ENCODE measurements around the gene SIRT2.

The SIRT2 gene

GRCh38 chr19:38920602-38921419 lies 21.4 kb upstream of the SIRT2 start:
- DNase-seq (ENCODE audit: low read depth), result no peak

DNA sequence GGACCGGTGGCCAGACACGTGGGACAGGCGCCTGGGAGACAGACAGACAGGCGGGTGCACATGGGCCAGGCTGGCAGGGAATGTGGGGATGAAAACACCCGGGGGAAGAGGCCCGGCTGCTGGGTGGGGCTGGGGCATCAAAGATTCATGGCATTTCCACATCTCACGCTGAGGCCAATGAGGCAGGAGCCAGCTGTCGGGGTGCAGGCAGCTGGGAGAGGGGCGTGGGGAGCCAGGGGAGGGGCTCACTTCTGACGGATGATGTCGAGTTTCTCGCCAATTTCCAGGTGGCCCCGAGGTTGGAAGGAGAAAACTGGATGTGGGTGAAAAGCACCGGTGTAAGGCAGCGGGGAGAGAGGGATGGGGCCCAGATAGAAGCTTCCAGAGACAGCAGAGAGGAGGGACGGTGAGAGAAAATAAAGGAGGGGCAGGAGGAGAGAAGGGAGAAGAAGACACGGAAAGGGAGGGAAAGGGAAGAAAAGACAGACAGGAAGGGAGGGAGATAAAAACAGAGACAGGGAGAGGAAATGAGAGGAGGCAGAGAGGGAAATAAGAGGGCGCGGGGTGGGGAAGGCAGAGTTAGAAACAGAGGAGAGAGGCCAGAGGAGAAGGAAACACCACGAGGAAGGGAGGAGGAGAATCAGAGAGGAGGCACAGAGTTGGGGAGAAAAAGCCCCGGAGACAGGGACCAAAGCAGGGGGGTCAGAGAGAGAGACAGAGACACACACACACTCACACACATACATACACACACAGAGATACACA lies 20.6 kb upstream of the SIRT2 start:
- DNase-seq (ENCODE audit: low read depth), result no peak

GRCh38 chr19:38918526-38918925 lies 19.1 kb upstream of the SIRT2 start:
- DNase-seq (ENCODE audit: low read depth), result no peak

GRCh38 chr19:38917921-38918491 lies 18.6 kb upstream of the SIRT2 start:
- no peak for DNase-seq (ENCODE audit: low read depth)

GRCh38 chr19:38917516-38917915 lies 18.1 kb upstream of the SIRT2 start:
- DNase-seq (ENCODE audit: low read depth), result no peak

GRCh38 chr19:38915329-38916321 lies 16.2 kb upstream of the SIRT2 start:
- DNase-seq (ENCODE audit: low read depth), result no peak

DNA sequence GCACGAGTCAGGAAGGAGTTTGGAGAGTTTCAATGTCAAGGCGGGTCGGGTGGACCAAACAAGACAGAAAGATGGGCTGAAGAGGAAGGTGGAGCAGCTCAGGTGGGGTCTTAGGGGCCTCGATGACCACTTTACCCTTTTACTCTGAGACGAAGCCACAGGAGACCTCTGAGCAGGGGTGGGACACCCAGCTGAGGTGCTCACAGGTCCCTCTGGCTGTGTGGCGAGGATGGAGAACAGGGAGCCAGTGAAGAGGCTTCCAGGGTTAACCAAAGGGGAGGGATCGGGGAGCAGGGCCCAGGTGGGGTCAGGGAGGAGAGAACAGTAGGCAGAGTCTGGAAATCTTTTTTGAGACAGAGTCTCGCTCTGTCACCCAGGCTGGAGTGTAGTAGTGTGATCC lies 14.5 kb upstream of the SIRT2 start:
- no peak for DNase-seq (ENCODE audit: low read depth)

GRCh38 chr19:38912600-38913514 lies 13.4 kb upstream of the SIRT2 start:
- DNase-seq (ENCODE audit: low read depth), result no peak

DNA sequence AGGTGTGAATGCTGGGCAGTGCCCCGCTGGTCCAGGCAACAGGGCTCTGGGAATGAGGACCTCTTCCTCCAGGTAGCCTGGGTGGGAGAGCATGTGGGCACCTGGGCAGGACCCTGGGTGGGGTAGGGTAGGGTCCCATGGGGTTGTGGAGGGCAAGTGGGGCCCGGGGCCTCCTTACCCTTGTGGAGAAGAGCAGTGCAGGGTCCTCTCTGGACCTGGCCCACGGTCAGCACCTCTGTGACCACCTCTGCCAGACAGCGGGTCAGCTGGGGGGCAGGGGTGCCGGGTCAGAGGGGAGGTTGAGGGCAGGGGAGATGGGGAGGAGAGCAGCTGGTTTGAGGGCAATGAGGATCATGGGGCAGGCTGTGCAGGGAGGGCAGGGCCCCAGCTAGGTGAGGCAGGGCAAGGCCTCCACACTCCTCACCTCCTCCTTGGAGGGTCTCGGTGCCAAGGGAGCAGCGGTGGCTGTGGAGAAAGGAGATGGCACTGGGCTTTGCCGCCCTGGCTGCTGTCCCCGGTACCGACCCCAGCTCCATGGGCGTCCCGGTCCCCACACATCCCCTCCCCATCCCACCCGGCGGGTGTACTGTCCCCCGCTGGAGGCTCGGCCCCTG lies 12.1 kb upstream of the SIRT2 start:
- DNase-seq (ENCODE audit: low read depth), result no peak

DNA sequence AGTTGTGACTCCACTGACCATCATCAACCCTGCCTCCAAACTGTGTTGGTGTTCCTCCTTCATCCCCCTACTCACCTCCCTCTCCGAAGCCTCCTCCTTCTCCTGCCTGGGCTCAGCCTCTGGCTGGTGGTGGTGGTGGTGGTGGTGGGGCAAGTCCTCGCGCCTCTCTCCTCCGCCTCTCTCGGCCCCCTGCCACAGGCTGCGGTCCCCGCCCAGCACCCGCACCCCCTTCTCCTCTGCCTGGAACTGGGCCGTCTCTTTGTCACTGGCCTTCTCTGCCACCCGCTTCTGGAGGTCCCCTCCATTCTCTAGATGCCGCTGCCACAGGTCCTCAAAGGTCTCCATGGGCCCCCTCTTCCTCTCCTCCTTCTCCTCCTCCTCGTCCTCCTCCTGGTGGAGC lies 11.1 kb upstream of the SIRT2 start:
- no peak for DNase-seq (ENCODE audit: low read depth)

DNA sequence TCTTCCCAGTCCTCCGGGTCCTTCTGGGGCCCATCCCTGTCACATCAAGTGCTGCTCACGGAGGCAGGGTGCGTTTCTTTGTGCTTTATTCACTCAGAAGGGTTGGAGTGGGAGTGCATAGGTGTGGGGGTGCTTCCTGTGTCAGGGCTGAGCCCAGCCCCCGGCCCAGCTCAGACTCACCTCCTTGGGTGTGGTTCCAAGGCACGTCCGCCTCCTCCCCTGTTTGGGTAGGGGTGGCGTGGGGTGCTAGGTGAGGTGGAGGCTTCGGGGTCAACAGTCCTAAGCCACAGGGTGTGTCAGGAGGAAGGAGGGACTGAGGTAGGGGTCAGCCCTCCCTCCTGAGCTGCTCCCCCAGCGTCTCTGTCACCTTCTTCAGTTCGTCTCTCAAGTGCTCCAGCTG lies 9.5 kb upstream of the SIRT2 start:
- DNase-seq (ENCODE audit: low read depth), result no peak

- no peak for DNase-seq (ENCODE audit: low read depth)
Measured at GRCh38 chr19:38907670-38908069, 8.3 kb upstream of the SIRT2 start.

GRCh38 chr19:38907227-38907626 lies 7.8 kb upstream of the SIRT2 start:
- DNase-seq (ENCODE audit: low read depth), result no peak

DNA sequence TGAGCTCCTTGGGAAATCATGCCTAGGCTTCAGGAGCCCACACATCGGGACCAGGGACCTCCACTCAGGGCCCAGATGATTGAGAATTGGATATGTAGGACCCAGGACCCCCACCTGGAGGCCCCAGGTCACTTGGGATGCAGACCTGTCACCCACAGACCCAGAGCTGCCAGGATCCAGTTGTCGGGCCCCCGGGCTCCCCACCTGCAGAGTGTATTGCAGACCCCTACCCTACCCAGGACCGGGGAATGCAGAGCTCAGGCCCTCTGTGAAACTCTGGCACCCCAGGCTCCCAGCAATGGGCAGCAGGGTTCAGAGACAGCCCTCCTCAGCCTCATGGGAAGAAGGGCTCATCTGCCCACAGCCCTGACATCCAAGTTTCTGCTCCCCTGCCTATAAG lies 6.2 kb upstream of the SIRT2 start:
- no peak for DNase-seq (ENCODE audit: low read depth)

GRCh38 chr19:38904581-38905539 lies 5.4 kb upstream of the SIRT2 start:
- DNase-seq (ENCODE audit: low read depth), result no peak

DNA sequence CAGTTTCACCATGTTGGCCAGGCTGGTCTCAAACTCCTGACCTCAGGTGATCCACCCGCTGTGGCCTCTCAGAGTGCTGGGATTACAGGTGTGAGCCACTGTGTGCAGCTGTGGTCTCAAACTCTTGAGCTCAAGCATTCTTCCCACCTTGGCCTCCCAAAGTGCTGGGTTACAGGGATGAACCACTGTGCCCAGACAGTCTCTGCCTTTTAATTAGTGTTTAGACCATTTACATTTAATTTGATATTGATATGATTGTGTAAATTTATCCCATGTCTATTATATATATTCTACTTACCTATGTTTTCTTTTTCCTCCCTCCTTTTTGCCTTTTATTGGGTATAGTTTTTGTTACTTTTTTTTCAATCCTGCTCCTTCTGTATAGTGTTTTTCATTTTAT lies 2.3 kb upstream of the SIRT2 start:
- no peak for DNase-seq (ENCODE audit: low read depth)

- DNase-seq (ENCODE audit: low read depth), result no peak
Measured at GRCh38 chr19:38900743-38901190, 1.3 kb upstream of the SIRT2 start.

DNA sequence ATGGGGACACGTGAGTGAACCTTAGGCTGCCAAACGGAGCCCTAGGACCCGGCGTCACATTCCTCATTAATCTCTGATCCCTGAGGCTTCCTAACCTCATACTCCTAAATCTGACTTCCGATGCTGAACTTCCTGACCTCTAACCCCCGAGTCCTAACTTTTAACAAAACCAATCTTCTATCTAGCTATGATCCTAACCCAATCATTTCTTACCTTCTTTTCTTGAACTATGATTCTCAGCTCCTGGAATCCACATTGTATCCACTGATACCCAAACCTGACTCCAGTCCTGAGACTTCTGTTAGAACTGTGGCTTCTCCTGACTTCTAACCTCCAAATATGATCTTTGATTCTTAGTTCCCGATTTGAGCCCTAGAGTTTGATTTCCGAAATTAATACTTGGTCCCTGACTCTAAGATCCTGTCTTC lies 798 bp upstream of the SIRT2 start:
- no peak for DNase-seq (ENCODE audit: low read depth)
